DMS153 treated with DMSO at 0.1 percent for 48 hours (cell line): ENCODE data around the gene KCNK3.

Experiments
- DNase-seq: peaks from one replicate; lab custom pipeline; 2025; ENCODE audit not compliant: unreplicated experiment; lab: John Stamatoyannopoulos, UW

Gene KCNK3

GRCh38 chr2:26711457-26712161, 19.1 kb downstream of the KCNK3 start:
- peak; percentile 36 for DNase-seq

- peak; percentile 87 for DNase-seq
These were observed 20.3 kb downstream of the KCNK3 start for GRCh38 chr2:26712486-26713465.

GRCh38 chr2:26715528-26716270, 23.2 kb downstream of the KCNK3 start:
- no peak for DNase-seq

DNA sequence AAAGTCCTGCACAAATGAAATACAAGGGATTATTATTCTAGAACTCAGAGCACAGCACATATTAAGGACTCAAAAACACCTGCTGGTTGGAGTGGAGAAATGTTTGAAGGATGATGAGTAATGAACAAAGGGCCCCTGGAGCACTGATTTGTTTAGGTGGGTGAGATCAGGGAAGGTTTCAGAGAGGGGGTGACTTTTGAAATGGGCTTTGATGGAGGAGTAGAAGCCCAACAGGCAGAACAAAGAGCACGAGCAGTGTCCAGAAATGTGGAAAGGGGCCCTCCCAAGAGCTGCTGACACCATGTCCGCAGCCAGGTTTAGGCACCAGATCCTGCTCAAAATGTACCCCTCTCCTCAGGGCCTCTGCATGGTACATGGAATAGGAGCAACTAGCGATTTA, 23.8 kb downstream of the KCNK3 start:
- no peak for DNase-seq

GRCh38 chr2:26716769-26717168, 24.2 kb downstream of the KCNK3 start:
- DNase-seq: no peak

GRCh38 chr2:26717362-26717761, 24.8 kb downstream of the KCNK3 start:
- DNase-seq: no peak

DNA sequence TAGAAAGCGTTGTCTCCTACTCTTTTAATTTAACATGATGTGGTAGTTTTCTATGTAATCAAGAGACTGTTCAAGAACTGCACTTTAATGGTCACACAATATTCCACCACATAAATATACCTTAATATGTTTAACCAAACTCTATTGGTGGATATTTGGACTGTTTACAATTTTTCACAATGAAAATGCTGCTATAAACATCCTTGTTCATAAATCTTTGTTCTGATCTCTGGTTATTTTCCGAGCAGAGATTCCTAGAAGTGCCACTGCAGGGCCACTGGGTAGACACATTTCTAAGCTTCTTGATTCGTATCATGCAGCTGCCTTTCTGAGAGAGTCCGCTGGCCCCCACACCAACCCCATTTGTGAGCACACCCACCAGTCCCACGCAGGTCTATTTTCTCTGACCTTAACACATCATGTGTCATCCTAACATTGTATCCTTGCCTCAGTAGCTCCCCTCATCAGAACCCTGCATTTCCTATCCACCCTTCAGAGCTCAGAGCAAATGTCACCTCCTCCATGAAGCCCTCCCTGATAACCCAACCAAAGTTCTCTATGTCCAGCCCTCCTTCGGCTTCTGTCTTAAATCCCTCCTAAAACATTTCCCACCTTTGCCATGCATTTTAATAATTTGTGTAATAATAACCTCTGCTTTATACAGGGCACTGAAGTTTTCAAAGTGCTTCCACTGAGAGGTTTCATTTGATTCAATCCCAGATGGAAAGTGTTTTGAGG, 26.6 kb downstream of the KCNK3 start:
- DNase-seq: no peak

- DNase-seq: peak; percentile 40
These were observed 28.0 kb downstream of the KCNK3 start for GRCh38 chr2:26720322-26721114.

DNA sequence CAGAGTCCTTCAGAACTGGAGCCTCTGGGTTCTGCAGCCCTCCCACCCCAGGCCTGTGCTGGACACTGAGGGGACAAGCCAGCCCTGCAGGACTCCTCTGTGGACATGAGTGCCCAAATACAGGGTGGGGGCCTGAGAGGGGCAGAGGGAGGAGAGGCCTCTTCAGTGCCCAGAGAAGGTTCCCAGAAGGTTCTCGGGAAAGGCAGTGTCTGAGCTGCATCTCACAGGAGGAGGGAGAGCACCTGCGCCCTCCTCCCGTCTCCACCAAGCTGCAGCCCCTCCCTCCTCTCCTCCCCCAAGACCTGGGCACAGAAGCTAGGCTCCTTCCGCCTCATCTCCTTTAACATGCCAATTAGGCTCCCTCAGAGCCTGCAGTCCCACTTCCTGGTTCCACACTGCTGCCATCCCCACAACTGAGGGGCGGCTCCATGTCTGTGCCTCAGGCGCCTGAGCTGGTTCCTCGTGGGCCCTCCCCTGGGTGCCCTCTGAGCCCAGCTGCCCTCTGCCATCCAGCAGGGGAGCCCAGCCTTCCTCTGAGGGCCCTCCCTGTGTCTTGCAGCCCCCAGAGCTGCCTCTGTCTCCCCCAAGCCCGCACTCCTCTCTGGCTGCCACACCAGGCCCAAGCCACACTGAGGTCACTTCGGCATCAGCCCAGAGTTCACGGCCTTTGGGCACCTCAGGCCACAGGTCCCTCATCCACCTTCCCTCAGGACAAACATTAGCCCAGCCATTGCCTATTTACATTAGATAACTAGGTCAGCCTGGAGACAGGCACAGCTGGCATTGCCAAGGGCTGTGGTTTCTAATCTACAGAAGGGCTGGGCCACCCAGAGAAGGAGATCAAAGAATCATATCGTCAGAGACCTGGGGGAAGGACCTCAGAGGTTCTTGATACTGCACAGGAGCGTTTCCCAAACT, 28.9 kb downstream of the KCNK3 start:
- peak; percentile 18 for DNase-seq

DNA sequence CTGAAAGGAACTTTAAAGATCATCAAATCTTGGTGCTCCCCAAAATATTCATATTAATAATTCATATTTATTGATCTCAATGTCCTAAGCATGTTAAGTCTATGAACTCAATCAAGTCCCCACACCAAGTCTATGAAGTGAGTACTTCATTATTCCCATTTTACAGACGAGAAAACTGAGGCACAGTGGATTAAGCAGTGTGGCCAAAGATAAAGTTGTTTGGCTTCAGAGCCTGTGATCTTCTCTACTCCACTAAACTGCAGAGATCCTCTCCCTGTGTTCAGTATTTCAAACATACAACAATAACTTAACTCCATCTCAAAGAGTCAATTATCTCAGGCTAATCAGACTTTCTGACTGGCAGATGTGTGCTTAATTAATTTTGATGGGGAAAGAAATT, 29.8 kb downstream of the KCNK3 start:
- no peak for DNase-seq

DNA sequence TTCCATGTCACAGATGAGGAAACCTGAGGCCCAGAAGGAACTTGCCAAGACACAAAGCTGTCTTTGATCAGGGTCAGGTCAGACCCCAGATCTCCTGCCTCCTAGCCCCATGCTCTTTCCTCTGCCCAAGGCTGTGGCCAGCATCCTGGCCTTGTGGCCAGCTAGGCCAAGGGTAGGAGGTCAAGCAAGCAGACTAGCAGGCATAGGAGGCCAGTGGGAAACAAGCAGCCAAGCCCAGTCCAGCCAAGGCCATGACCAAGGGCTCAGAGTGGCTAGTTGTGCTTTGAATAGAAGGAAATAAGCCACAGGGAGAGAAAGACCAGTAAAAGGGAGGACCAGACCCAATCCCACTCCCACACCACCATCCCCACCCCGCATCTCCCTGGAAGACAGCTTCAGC, 30.4 kb downstream of the KCNK3 start:
- DNase-seq: no peak

DNA sequence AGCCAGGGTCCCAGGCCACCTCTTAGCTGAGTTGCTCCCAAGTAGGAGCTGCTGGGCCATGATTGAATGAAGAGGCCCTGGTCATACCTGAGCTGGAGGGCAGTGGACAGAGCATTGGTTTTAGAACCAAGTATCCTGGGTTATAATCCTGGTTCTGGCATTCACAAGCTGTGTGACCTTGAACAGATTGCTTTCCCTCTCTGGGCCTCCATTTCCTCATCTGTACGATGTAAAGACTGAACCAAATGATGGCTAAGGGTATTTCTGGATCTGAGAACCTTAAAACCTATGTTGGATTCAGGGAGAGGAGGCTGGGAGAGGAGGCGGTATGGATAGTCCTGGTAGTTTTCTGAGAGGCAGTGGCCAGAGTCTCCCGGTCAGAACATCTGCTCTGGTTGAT, 31.0 kb downstream of the KCNK3 start:
- DNase-seq: no peak

DNA sequence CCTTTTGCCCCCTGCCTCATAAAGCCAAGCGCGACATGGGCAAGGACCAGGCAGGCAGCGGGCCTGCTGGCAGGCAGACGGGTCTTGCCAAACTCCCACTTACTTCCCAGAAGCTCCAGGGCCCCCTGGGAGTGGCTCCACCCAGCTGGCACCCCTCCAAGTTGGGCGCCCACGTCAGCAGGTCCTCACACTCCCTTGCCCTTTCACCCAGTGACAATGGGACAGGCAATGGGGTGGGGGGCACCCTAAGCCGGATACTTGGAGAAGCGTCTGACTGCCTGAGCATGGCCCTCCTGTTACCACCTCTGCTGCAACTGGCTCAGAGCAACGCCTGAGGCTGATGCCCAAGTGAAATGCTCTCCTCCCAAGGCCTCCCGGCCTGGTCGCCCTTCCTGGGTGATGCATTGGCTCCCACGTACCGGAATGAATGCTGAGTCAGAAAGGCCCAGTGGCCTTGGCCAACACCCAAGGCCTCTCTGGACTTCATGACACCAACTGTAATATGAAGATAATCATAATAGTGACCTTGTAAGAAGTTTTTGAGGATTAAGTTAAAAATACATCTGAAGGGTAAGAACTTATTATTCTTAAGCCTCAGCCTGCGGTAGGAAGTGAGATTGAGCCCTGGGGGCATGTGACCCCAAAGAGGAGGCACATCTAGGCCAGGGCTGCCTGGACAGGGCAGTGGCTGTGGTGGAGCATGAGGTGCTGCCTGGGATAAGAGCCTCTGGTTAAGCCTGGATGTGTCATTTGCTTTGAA, 31.6 kb downstream of the KCNK3 start:
- DNase-seq: peak; percentile 9

GRCh38 chr2:26724784-26725520, 32.4 kb downstream of the KCNK3 start:
- no peak for DNase-seq

DNA sequence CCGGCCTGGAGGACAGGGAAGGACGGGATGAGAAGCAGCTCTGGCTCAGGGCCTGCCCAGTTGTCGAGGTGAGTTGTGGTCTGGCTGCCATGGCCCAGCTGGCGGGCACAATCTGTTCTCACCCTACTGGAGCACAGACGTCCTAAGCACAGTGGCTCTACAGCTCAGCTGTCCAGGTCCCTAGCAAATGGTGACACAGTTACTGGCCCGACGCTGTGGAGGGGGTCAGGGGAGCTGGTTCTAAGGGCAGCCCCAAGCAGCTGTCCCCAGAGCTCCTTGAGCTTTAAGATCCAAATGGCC, 32.9 kb downstream of the KCNK3 start:
- DNase-seq: no peak

DNA sequence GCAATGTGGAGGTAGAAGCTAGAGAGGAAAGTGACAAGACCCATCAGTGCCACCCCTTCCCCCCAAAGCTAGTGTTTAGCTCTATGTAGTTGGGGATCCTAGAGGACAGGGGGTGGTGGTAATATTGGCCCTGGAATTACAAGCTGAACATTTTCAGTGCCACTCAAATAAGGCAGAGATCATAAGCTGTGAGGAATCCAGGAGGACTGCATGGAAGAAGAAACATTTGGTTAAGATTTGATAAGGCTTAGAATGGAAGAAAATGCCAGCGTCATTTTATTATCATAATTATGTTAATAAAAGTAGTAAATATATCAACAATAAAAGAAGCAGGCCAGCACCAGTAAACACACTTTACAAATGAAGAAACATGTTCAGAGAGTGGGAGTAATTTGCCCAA, 33.7 kb downstream of the KCNK3 start:
- DNase-seq: no peak

GRCh38 chr2:26727641-26728561, 35.4 kb downstream of the KCNK3 start:
- DNase-seq: no peak
